EL (cell line): Measurements from ENCODE around the gene CDRT4.

Experiments used
- DNase-seq: peaks from one replicate; pipeline ENCODE4 v3.0.0-alpha.2; 2016

Gene CDRT4

DNA sequence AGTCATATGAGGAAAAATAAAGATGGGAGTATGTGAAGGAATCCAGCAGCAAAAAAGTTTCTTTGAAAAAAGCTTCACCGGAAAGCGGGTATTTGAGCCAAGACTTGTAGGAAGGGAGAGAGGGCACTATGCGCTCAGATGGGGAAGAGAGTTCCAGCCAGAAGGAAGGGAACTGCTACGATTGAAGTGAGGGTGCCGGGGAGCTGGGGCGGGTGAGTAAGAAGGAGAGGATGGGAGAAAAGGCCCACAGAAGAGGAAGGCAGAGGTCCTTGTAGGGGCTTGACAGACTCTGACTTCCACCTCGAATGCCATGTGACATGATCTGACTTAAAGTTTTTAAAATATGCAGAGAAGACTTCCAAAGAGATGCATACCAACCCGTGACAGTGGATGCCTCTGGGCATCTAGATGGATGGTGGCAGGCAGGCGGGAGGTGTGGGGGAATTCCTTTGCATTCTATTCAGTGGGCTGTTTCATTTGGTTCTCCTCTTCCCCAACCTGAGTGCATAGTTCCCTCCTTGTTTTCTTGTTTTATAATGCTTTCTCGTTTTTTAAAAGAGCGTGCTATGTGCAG, 44.9 kb downstream of the CDRT4 start:
- peak; percentile 41 for DNase-seq

DNA sequence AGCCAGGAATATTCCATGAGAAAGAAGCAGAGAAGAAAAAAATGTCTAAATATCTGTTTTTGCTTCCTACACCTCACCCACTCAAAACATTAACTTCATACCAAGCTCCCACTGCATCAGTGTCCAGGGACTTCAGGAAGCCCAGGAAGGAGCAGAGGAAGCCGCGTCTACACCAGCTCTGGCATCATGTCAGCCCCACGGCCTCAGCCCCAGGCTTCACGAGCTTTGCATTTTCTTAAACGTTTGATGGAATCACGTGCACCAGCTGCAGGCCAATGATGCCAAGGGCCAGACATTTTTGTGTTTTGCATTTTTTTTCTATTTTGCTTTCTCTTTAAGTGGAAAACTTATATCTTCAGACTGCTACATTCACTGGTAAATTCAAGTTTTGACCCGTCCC, 48.6 kb downstream of the CDRT4 start:
- no peak for DNase-seq

DNA sequence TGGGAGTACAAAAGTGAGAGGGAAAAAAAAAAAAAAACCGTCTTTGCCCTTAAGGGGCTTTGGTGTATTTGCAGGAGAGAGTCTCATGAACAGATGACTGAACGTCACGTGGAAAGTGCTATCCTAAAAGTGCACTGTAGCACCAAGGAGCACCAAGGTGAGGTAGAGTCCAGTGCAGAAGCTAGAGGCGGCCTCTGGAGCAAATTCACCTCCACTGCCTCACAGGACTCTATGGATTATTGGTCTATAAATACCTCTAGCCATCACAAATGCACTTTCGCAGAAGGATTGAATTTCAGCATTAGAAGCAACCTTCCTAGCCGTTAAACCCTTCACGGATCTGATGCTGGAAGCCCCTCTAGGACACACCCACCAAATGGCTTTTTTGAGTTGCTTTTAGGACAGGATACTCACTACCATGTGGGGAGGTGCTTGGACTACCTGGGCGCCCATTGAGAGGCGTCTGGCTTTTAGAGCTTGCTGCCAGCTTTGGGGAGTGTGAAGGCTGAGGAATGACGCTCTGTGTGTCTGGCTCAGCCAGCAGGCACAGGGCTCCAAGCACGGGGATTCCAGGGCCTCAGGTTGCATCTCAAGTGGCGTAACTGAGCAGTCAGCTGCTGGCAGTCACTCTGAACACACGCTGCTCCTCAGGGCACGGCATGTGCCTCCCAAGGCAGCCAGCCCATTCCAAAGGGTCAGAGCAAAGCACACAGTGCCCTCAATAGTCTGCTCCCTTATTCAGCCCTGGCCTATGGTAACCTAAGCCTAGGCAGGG, 52.7 kb downstream of the CDRT4 start:
- DNase-seq: no peak

- DNase-seq: no peak
Observed at GRCh38 chr17:15413101-15413771, 54.2 kb downstream of the CDRT4 start.

- no peak for DNase-seq
Observed at GRCh38 chr17:15412606-15413005, 54.8 kb downstream of the CDRT4 start.

DNA sequence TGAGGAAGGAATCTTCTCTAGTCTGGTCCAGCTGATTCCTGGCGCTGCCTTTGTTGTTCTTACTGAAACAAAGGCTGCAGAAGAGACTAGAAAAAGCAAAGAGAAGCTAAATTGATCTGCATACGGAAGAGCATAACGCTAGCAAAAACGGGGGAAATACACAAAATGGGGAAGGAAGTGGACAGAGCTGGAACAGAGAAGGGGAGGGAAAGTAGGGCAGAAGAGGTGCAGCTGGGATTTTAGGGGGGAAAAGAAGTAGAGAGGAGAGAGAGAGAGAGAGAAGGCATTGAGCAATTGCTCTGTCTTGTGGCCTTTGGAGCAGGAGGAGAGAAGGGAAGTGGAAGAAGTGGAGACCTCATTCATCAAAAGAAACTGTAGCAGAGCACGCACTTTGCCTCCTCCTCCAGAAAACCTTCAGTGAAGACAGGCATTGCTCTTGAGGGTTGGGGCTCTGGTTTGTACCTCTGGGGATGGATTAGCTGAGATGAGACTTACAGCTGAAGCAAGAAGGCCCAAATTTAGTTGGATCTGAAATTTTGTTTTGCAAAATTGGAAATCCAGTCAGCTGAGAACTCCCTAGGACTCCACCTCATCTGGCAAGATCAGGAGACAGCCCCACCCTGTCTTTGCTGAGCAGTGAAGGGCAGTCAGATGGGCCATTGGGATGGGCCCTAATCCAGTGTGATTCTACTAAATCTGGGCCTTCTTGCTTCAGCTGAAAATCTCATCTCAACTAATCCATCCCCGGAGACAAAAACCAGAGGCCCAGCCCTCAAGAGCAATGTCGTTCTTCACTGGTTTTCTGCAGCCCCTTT, 55.8 kb downstream of the CDRT4 start:
- DNase-seq: no peak

GRCh38 chr17:15409721-15410250, 57.6 kb downstream of the CDRT4 start:
- peak; percentile 94 for DNase-seq

DNA sequence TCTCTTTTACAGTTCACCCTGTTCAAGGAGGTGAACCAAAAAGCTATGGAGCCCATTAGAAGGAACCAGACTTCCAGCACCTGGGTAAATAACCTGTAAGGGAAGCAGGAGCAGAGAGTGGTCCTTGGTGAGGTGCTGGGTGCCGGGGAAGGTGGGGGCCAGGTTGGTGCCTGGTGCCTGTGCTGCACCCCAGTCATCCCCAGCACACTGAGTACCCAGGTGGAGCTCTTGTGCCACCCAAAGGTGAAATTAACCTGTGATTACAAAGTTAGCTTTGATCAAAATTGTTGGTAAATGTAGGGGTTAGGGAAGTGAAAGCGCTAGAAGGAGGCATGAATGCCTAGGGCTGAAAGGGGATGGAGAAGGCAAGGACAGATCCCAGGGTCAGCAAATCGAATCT, 58.6 kb downstream of the CDRT4 start:
- DNase-seq: no peak

- DNase-seq: peak; percentile 48
Observed at GRCh38 chr17:15406081-15406480, 61.3 kb downstream of the CDRT4 start.

GRCh38 chr17:15405058-15405415, 62.4 kb downstream of the CDRT4 start:
- no peak for DNase-seq

GRCh38 chr17:15404106-15405057, 63.0 kb downstream of the CDRT4 start:
- DNase-seq: no peak

GRCh38 chr17:15403276-15403939, 64.0 kb downstream of the CDRT4 start:
- no peak for DNase-seq

DNA sequence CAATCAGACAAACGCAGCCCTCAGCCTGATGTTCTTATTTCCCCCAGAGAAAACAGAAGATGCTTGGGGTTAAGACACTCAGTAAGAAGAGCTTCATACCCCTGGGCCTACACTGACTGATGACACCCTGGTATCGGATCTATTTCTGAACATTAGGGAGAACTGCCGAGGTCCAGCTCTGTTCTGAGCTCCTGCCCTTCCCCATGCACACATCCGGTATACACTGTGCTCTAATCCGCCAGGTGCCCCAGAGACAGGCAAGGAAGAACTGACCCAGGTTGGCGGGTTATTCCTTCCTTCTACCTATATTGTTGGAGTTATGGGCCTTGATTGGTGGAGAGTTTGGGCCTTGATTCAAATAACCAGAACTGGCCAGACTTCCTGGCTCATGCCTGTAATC, 68.0 kb downstream of the CDRT4 start:
- DNase-seq: no peak

DNA sequence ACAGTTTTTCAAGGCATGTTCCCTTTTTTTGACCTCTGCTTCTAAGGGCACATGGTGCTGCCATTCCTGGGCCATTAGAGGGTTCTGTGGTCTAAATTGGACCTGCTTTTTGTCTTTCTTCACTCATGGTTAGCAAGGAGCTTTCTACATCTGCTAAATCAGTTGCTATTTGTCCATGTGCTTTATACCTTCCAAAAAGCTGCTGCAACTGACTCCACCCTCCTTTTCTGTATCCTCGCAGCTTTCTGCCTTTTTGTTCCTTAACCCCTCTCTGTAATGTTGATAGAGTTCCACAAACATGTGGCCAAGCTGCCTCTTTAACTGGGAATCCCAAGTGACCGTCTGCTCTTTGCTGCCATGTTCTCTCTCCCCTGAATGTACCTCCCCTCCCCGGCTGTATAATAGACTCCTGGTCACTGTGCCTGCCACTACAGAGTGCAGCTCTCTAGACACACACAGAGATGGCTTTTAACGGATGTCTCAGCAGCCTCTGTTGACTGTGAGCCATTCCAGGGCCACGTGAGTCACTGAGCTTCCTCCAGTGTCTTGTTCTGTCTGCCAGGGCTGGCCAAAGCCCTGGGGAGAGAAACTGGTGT, 68.6 kb downstream of the CDRT4 start:
- DNase-seq: peak; percentile 80

DNA sequence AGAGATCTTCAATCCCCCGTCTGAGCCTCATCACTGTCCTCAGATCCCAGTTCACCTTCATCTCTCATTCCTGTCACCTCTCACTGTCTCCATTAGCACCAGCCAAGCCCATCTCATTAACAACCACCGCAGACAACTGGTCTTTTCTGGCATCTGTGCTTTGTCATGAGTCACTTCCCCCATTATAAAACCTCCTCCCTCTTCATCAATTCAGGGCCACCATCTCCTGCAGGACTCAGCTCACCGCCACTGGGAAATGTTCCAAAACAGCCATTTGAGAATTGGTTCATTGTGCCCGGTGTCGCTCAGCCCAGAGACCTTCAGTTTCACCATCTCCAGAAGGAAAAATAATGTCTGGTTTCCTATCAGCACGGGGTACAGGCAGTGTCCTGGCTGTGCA, 69.1 kb downstream of the CDRT4 start:
- DNase-seq: peak; percentile 78

DNA sequence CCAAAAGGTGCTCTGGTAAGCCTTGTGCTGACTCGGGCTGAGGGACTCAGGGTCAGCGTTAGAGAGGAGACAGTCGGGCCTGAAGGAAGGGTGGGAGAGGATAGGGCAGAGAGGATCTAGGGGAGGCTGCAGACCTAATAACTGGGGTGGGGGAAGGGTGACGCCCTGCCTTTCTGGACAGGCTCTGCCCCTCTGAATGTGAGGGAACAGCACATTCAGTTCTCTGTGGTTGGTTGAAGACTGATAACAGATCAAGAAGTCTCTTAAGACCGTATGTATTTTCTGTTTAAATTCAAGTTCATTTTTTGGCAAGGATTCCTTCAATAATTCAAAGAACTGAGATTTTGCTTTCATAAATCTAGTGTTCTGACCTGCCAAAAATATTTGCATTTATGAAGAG, 69.8 kb downstream of the CDRT4 start:
- DNase-seq: no peak

- no peak for DNase-seq
Observed at GRCh38 chr17:15395091-15395490, 72.3 kb downstream of the CDRT4 start.

DNA sequence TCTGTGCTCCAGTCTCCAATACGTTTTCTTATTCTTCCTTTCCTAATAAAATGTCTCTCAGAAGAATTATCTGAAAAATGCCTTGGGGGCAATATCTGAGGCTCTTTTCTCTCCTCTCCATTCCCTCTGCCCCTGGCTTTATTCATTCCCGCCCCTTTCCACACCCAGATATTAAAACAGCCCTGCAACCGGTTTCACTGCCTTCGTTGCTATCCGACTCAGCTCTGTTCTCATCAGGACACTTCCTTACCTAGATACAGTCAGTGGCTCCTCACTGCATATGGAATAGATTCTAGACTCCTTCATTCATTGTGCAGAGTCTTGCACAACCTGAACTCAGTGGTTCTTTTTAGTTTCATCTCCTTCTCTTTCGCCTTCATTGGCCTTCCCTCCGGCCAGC, 74.0 kb downstream of the CDRT4 start:
- DNase-seq: no peak

DNA sequence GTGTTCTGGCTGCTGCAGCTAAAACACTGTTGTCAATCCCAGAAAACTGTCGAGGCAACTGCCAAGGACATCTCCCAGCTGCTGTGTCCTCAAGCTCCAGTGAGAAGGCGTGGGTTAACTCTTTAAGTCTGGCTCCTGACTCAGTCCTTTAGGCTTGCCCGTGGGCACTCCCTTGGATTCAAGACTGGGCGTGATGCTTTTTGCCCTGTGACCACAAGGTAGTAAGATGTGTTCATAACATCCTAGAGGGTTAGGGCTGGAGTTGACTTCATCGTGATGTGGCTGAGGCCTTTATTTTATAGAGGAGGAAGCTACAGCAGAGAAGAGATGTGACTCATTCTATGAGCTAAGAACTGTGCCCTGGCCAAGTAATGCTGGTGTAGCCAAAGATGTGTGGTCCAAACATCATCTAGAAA, 75.1 kb downstream of the CDRT4 start:
- peak; percentile 91 for DNase-seq

DNA sequence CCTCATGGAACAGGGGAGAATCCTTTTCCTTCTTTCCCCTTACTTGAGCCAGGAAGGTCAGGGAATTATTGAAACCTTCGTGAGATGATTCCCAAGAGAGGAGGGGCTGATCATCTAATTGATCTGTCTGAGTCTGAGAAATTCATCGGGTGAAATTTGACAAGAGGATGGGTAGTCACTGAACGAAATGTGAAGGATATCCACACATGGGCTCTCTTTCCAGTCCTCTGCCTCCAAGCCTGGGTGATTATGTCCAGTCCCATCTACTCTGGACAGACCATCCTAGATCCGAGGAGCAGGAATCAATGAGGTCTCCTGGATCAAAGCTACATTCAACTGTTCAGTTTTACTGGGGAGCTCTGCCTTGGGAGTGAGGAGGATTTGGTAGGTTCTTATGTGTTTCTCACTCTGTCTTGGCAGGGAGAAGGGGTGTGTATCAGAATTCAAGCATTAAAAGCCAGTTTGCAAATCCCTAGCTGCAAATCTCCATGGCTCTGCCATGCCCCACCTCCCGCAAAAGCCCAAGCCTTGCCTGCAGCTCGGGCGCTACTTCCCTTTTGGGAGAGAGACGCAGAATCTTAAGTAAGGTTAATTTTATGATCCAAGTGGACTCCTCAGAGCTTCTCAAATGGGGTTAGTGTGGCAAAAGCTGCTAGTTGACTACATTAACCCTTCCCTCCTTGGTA, 78.9 kb downstream of the CDRT4 start:
- DNase-seq: no peak
